Stimulated activated CD8-positive, alpha-beta memory T cell treated with anti-CD3 and anti-CD28 coated beads, Interleukin-12 subunit alpha, Interleukin-12 subunit beta, amount 100 ng/mL, for 1 hour (primary cell): ENCODE measurements around the gene DNAJC4.

Experiments used
- DNase-seq: peaks from one replicate; pipeline ENCODE4 v3.0.0-alpha.2; 2020; ENCODE audit warnings: low read depth

DNAJC4 gene

GRCh38 chr11:64278576-64279190 lies 48.3 kb downstream of the DNAJC4 start:
- no peak for DNase-seq

DNA sequence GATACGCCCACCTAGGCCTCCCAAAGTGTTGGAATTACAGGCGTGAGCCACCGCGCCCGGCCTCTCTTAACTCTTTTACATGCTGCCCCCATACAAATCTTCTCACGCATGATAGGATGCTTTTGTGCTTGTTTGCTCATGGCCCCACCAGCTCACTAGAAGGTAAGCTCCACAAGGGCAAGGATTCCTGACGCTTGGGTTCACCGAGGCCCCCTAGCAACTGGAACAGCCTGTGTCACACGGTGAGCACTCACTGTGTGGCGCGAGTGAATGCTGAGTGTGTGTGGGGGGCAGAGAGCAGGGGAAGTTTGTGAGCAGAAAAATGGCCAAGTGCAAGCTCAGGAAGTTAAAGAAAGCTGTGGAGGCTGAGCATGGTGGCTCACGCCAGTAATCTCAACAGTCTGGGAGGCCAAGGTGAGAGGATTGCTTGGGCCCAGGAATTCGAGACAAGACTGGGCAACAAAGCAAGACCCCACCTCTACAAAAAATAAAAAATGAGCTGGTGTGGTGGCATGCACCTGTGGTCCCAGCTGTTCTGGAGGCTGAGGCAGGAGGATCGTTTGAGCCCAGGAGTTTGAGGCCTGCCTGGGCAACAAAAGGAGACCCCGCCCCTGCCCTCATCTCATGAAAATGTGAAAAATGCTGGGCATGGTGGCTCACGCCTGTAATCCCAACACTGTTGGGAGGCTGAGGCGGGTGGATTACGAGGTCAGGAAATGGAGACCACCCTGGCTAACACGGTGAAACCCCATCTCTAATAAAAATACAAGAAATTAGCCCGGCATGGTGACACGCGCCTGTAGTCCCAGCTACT lies 51.8 kb downstream of the DNAJC4 start:
- DNase-seq: no peak

- no peak for DNase-seq
These were observed 52.7 kb downstream of the DNAJC4 start for GRCh38 chr11:64283092-64283491.
